ENCODE data around the gene RIC3.

The RIC3 gene

DNA sequence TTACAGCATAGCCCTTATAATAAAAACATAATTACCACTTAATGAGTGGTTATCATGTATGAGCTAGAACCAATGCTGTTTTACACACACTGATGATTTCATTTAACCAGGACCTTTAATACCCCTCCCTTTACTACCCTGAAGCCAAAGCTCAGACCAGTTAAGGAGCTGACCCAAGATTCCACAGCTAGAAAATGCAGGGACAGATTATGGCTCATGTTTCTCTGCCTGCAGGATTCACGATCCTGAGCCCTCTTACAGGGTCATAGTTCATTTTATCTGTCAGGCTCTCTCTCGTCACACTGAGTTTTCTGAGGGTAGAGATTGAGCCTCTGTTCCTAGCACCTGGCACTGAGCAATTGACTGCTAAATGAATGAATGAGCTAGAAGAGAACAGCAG is 60.4 kb downstream of the RIC3 start:
- DNase-seq (ENCODE audit: low spot score), result no peak
- in situ Hi-C loops (cut with MboI; ENCODE audit: low pct_unique_long_range_greater_than_20kb, low sequenced_read_pairs, unreplicated experiment), result no loop called here
- TF ChIP-seq, protein P1, sequence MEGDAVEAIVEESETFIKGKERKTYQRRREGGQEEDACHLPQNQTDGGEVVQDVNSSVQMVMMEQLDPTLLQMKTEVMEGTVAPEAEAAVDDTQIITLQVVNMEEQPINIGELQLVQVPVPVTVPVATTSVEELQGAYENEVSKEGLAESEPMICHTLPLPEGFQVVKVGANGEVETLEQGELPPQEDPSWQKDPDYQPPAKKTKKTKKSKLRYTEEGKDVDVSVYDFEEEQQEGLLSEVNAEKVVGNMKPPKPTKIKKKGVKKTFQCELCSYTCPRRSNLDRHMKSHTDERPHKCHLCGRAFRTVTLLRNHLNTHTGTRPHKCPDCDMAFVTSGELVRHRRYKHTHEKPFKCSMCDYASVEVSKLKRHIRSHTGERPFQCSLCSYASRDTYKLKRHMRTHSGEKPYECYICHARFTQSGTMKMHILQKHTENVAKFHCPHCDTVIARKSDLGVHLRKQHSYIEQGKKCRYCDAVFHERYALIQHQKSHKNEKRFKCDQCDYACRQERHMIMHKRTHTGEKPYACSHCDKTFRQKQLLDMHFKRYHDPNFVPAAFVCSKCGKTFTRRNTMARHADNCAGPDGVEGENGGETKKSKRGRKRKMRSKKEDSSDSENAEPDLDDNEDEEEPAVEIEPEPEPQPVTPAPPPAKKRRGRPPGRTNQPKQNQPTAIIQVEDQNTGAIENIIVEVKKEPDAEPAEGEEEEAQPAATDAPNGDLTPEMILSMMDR (IDR thresholded peaks at IDR 0.05; ENCODE audit: extremely low read depth, insufficient read depth, missing control alignments), result no peak

DNA sequence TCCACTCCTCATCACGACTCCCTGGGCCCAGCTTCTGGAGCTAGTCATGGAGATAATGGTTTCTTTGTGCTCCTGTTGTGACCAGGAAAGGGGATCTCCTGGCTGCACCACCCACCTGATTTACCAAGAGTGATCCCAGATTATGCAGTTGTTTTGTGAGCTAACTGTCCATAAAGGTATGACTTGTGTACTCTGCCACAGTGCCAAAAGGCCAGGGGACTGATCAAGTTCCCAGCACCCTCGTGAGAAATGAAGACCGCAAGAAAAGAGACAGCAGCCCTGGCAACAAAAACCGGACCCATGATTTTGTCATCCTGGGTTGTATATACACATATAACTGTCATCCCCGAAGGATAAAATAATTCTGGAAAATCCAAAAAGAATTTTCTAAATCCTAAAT is 61.2 kb downstream of the RIC3 start:
- TF ChIP-seq, protein P1 (IDR thresholded peaks at IDR 0.05; ENCODE audit: extremely low read depth, insufficient read depth, missing control alignments), result no peak
- in situ Hi-C loops (cut with MboI; ENCODE audit: low pct_unique_long_range_greater_than_20kb, low sequenced_read_pairs, unreplicated experiment), result no loop called here
- no peak for DNase-seq (ENCODE audit: low spot score)

DNA sequence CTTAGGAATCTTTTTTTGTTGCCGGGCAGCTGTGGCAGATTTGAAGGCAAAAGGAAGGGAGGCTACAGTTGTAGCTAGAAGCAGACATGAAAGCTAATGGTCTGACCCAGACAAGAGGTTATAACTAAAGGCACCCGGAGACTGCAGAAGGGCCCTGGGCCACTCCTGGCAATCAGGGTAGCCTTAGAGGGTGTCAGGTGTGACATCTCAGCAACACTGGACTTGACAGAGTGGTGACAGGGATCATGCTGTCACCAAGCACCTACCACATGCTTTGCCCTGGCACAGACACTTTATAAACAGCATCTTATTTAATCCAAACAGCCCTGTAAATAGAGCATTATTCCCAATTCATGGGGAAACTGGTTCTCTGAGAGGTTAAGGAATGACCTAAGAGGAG is 62.1 kb downstream of the RIC3 start:
- no peak for DNase-seq (ENCODE audit: low spot score)
- TF ChIP-seq, protein P1 (IDR thresholded peaks at IDR 0.05; ENCODE audit: extremely low read depth, insufficient read depth, missing control alignments), result no peak
- in situ Hi-C loops (cut with MboI; ENCODE audit: low pct_unique_long_range_greater_than_20kb, low sequenced_read_pairs, unreplicated experiment), result no loop called here

DNA sequence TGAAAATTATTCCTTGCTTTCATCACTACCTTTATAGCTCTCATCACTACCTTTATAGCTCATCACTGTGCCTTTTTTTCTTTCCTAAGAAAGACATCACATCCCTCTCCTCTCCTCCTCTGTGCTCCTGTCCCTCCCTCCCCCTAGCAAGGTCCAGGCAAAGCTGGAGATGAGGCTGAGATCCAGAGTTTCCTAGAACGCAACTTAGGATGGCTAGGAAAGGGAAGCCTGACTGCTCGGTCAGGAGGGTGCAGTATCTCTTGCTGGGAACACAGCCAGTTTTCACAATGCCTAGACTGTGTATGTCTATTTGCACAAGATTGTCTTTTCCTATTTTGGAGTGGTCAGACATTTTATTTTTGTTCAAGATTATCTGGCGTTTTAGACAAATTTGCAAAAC is 63.2 kb downstream of the RIC3 start:
- TF ChIP-seq, protein P1 (IDR thresholded peaks at IDR 0.05; ENCODE audit: extremely low read depth, insufficient read depth, missing control alignments), result no peak
- no peak for DNase-seq (ENCODE audit: low spot score)
- in situ Hi-C loops (cut with MboI; ENCODE audit: low pct_unique_long_range_greater_than_20kb, low sequenced_read_pairs, unreplicated experiment), result no loop called here

DNA sequence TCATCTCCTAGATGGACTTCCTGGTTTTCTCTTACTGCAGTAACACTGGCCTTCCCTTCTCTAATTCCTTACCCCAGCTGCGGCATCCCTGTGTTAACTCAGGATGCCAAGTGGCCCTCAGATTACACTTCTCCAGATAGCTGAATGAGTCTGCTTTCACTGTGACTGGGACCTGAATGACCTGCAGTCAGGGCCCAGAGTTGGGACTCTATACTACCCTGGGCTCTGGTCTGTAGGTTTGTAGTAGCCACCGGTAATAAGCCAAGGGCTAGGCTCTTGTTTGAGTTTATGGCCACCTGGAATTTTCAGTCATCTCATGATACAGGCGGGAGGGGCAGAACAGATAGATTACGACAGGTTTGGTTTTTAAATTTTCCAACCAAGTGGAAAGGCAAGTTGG is 63.7 kb downstream of the RIC3 start:
- TF ChIP-seq, protein P1 (IDR thresholded peaks at IDR 0.05; ENCODE audit: extremely low read depth, insufficient read depth, missing control alignments), result no peak
- DNase-seq (ENCODE audit: low spot score), result no peak
- in situ Hi-C loops (cut with MboI; ENCODE audit: low pct_unique_long_range_greater_than_20kb, low sequenced_read_pairs, unreplicated experiment), result no loop called here

DNA sequence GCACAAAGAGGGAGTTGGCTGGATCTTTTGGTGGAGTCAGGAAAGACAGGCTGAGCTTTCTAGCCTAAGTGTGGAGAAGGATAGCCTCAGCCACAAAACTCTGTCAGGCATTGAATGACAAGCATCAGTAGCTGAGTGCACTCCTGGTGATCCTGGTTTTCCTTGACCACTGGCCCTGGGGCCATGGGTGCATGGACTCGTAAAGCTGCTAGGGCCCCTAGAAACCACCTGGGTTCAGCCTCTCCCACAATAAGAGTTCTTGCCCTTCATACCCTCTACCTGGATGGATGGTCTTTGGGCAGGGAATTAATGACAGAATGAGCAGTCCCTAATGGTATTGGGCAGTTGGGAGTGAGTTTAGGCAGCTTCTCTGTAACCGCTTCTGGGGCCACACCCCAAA is 64.9 kb downstream of the RIC3 start:
- in situ Hi-C loops (cut with MboI; ENCODE audit: low pct_unique_long_range_greater_than_20kb, low sequenced_read_pairs, unreplicated experiment), result no loop called here
- TF ChIP-seq, protein P1 (IDR thresholded peaks at IDR 0.05; ENCODE audit: extremely low read depth, insufficient read depth, missing control alignments), result no peak
- no peak for DNase-seq (ENCODE audit: low spot score)

DNA sequence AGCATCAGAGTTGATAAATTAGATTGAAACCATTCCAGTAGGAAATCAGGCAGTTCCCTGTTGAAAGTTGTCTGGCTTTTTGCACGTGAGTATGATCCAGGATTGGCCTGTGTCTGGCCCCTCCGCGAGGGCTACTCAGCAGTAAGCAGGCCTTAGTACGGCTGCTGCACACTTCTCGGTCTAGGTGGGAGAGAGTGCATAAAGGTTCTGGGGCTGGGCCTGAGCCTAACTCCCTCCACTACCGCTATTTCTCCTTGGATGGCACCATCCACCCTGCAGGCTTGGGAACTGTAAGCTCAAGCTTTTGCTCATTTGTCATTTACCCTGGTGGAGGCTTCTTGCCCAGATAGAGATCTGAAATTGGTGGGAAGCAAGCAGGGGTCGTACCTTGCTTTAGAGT is 65.9 kb downstream of the RIC3 start:
- TF ChIP-seq, protein P1 (IDR thresholded peaks at IDR 0.05; ENCODE audit: extremely low read depth, insufficient read depth, missing control alignments), result no peak
- in situ Hi-C loops (cut with MboI; ENCODE audit: low pct_unique_long_range_greater_than_20kb, low sequenced_read_pairs, unreplicated experiment), result no loop called here
- no peak for DNase-seq (ENCODE audit: low spot score)

All from GM13977 (cell line).